Endothelial cell of umbilical vein (primary cell): ENCODE results near the gene CRY1.

Experiments used
- EZH2 ChIP-seq: IDR thresholded peaks from 2 replicates; pipeline ENCODE4 v1.6.1; 2012; ENCODE audit warnings: borderline replicate concordance, low read depth, mild to moderate bottlenecking, moderate library complexity, low read length, inconsistent platforms; ENCODE audit not compliant: severe bottlenecking
- FOS ChIP-seq: IDR thresholded peaks from 2 replicates; pipeline ENCODE4 v1.6.1; 2011; ENCODE audit warnings: mild to moderate bottlenecking, low read length, moderate library complexity, borderline replicate concordance; ENCODE audit not compliant: insufficient read depth
- GATA2 ChIP-seq: IDR thresholded peaks from 2 replicates; pipeline ENCODE4 v1.7.0; 2011; ENCODE audit warnings: low read depth, mild to moderate bottlenecking, moderate library complexity, mixed read lengths, low read length; ENCODE audit not compliant: insufficient read length, insufficient read depth
- JUN ChIP-seq: IDR thresholded peaks from 2 replicates; pipeline ENCODE4 v1.6.1; 2011; ENCODE audit warnings: borderline replicate concordance, low read depth; ENCODE audit not compliant: insufficient read length, insufficient read depth
- MYC ChIP-seq: IDR thresholded peaks from one replicate; pipeline ENCODE4 v1.6.1; 2011; ENCODE audit warnings: mild to moderate bottlenecking, low read depth, low read length
- POLR2A ChIP-seq: IDR thresholded peaks from 2 replicates; pipeline ENCODE4 v1.6.1; 2012; ENCODE audit warnings: low read depth, mild to moderate bottlenecking, control low read depth, low read length
- POLR2AphosphoS5 ChIP-seq: IDR thresholded peaks from 2 replicates; pipeline ENCODE4 v1.6.1; 2012; ENCODE audit warnings: low read depth, mild to moderate bottlenecking, control low read depth, low read length, moderate library complexity; ENCODE audit not compliant: insufficient read depth
- TF ChIP-seq, protein P1 (sequence below), 2 donors: IDR thresholded peaks; 1 replicate in 1 of 2; 2 replicates in 1 of 2; pipeline ENCODE4 v1.5.1; 2011; ENCODE audit warnings: low read length in 2 of 2, mild to moderate bottlenecking in 2 of 2, moderate library complexity in 2 of 2, control low read depth in 1 of 2, inconsistent platforms in 1 of 2, low read depth in 1 of 2; ENCODE audit not compliant: insufficient read depth in 1 of 2; ENCODE audit errors: extremely low read depth in 1 of 2
- TF ChIP-seq, protein P2 (sequence below): IDR thresholded peaks from 2 replicates; pipeline ENCODE4 v1.6.1; 2011; ENCODE audit not compliant: insufficient read depth, insufficient read length

DNA sequence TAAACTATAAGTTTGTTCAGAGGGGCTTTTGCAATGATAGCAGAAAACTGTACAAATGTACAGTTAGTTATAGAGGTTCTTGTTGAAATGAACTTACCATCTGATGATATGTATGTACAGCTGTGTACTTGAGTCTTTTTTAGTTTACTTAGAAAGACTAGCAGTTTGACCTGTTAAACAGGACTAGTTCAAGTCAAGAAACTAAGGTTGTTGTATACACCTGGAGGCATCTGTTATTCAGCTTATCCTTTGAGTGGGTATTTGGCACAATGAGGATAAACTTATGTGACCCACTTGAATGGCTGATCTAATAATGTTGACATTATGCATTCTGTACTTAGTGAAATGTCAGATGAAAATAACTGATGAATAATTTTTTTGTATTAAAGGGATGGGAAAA lies 119.8 kb downstream of the CRY1 start:
- TF ChIP-seq EZH2 = no peak
- TF ChIP-seq POLR2A = no peak
- TF ChIP-seq, protein P1, sequence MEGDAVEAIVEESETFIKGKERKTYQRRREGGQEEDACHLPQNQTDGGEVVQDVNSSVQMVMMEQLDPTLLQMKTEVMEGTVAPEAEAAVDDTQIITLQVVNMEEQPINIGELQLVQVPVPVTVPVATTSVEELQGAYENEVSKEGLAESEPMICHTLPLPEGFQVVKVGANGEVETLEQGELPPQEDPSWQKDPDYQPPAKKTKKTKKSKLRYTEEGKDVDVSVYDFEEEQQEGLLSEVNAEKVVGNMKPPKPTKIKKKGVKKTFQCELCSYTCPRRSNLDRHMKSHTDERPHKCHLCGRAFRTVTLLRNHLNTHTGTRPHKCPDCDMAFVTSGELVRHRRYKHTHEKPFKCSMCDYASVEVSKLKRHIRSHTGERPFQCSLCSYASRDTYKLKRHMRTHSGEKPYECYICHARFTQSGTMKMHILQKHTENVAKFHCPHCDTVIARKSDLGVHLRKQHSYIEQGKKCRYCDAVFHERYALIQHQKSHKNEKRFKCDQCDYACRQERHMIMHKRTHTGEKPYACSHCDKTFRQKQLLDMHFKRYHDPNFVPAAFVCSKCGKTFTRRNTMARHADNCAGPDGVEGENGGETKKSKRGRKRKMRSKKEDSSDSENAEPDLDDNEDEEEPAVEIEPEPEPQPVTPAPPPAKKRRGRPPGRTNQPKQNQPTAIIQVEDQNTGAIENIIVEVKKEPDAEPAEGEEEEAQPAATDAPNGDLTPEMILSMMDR (IDR thresholded peaks at IDR 0.05; ENCODE audit: extremely low read depth in 1 of 2, insufficient read depth in 1 of 2, low read depth in 1 of 2, low read length in 2 of 2) = no peak
- no peak for TF ChIP-seq POLR2AphosphoS5
- TF ChIP-seq JUN = no peak
- no peak for TF ChIP-seq MYC
- no peak for TF ChIP-seq GATA2
- TF ChIP-seq, protein P2, sequence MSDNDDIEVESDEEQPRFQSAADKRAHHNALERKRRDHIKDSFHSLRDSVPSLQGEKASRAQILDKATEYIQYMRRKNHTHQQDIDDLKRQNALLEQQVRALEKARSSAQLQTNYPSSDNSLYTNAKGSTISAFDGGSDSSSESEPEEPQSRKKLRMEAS = no peak
- no peak for TF ChIP-seq FOS
